Endothelial cell of umbilical vein (primary cell): ENCODE data around the gene PGAP1. TPM values are rescaled to one million over a fixed set of nuclear protein-coding genes. Genes with fewer than 3 reads are reported as not detected.

ENCODE experiments used
- BruUV-seq: library from RNA; stranded (reverse); fragments of 400-500 nt; replicated peaks from 2 replicates; lab custom pipeline; 2021; lab: Mats Ljungman, UMichigan
- CTCF ChIA-PET: fragments of 300-600, 350-600 bp; sonication (Branson Sonifier 250); formaldehyde crosslinking; loops from one replicate; lab custom pipeline; 2021; ENCODE audit warnings: antibody characterized with exemption, inconsistent platforms; lab: Charles Lee
- POLR2A ChIA-PET: fragments of 300-600, 350-600 bp; sonication (Branson Sonifier 250); formaldehyde crosslinking; loops from one replicate; lab custom pipeline; 2021; ENCODE audit warnings: antibody characterized with exemption, inconsistent platforms; lab: Charles Lee
- DNase-seq: peaks from one replicate; pipeline ENCODE4 v3.0.0-alpha.2; 2011; ENCODE audit warnings: low read depth, low spot score
- FAIRE-seq: peaks from 2 replicates; lab custom pipeline; 2011; peaks lifted over from hg19 to GRCh38; lab: Jason Lieb, UNC
- H2AFZ ChIP-seq: 2 replicates; pipeline ENCODE4 v1.6.0; 2012; ENCODE audit warnings: low read depth, low read length, control low read depth, inconsistent platforms
- H3K27ac ChIP-seq: 2 replicates; pipeline ENCODE4 v1.5.1; 2011; ENCODE audit warnings: low read depth, mild to moderate bottlenecking, control low read depth, low read length, moderate library complexity; ENCODE audit not compliant: insufficient read depth
- H3K27me3 ChIP-seq, 2 experiments: 2 replicates each; pipeline versions ENCODE4 v1.6.0 to v1.6.1; 2011; ENCODE audit warnings: low read length in 2 of 2, mixed read lengths in 1 of 2; ENCODE audit not compliant: control insufficient read depth in 2 of 2, insufficient read depth in 2 of 2
- H3K36me3 ChIP-seq, 2 experiments: 2 replicates in 1 of 2; 3 replicates in 1 of 2; pipeline ENCODE4 v1.5.1; 2011; ENCODE audit warnings: low read length in 2 of 2, mild to moderate bottlenecking in 1 of 2, moderate library complexity in 1 of 2; ENCODE audit not compliant: control insufficient read depth in 2 of 2, insufficient read depth in 2 of 2; ENCODE audit errors: extremely low read depth in 1 of 2
- H3K4me1 ChIP-seq: 3 replicates; pipeline ENCODE4 v1.5.1; 2011; ENCODE audit warnings: mild to moderate bottlenecking, low read length; ENCODE audit not compliant: control insufficient read depth, insufficient read depth; ENCODE audit errors: extremely low read depth
- H3K4me2 ChIP-seq: 2 replicates; pipeline ENCODE4 v1.6.1; 2011; ENCODE audit warnings: low read length, control low read depth, mixed read lengths; ENCODE audit not compliant: insufficient read depth
- H3K4me3 ChIP-seq, 3 experiments: fragments of 200-600 bp in 1 of 3; sonication (generic), shearing (Covaris generic) in 1 of 3; replicated peaks in 1 of 3; 2 replicates each; pipeline ENCODE4 v1.5.1; 2011 to 2016; ENCODE audit warnings: control low read depth in 3 of 3, low read length in 3 of 3, mild to moderate bottlenecking in 2 of 3, inconsistent platforms in 1 of 3, low read depth in 1 of 3, moderate library complexity in 1 of 3; ENCODE audit not compliant: insufficient read depth in 1 of 3
- H3K79me2 ChIP-seq: 2 replicates; pipeline ENCODE4 v1.6.0; 2012; ENCODE audit warnings: low read length, inconsistent platforms; ENCODE audit not compliant: control insufficient read depth, insufficient read depth
- H3K9ac ChIP-seq: replicated peaks from 2 replicates; pipeline ENCODE3; 2011; ENCODE audit warnings: low read length, control low read depth; ENCODE audit not compliant: insufficient read depth; ENCODE audit errors: extremely low read depth
- H3K9me1 ChIP-seq: replicated peaks from 3 replicates; pipeline ENCODE4 v1.6.0; 2011; ENCODE audit warnings: mild to moderate bottlenecking, low read length; ENCODE audit not compliant: control insufficient read depth, insufficient read depth; ENCODE audit errors: extremely low read depth
- H3K9me3 ChIP-seq: replicated peaks from 2 replicates; pipeline ENCODE4 v1.5.1; 2012; ENCODE audit warnings: low read length, inconsistent platforms; ENCODE audit not compliant: control insufficient read depth, insufficient read depth
- H4K20me1 ChIP-seq: replicated peaks from 2 replicates; pipeline ENCODE3; 2011; ENCODE audit warnings: mild to moderate bottlenecking, low read length; ENCODE audit not compliant: control insufficient read depth, insufficient read depth; ENCODE audit errors: extremely low read depth
- CTCF ChIP-seq, 2 donors: IDR thresholded peaks; 1 replicate in 1 of 2; 2 replicates in 1 of 2; pipeline ENCODE4 v1.5.1; 2011; ENCODE audit warnings: low read length in 2 of 2, mild to moderate bottlenecking in 2 of 2, moderate library complexity in 2 of 2, control low read depth in 1 of 2, inconsistent platforms in 1 of 2, low read depth in 1 of 2; ENCODE audit not compliant: insufficient read depth in 1 of 2; ENCODE audit errors: extremely low read depth in 1 of 2
- EZH2 ChIP-seq: IDR thresholded peaks from 2 replicates; pipeline ENCODE4 v1.6.1; 2012; ENCODE audit warnings: borderline replicate concordance, low read depth, mild to moderate bottlenecking, moderate library complexity, low read length, inconsistent platforms; ENCODE audit not compliant: severe bottlenecking
- FOS ChIP-seq: IDR thresholded peaks from 2 replicates; pipeline ENCODE4 v1.6.1; 2011; ENCODE audit warnings: mild to moderate bottlenecking, low read length, moderate library complexity, borderline replicate concordance; ENCODE audit not compliant: insufficient read depth
- GATA2 ChIP-seq: IDR thresholded peaks from 2 replicates; pipeline ENCODE4 v1.7.0; 2011; ENCODE audit warnings: low read depth, mild to moderate bottlenecking, moderate library complexity, mixed read lengths, low read length; ENCODE audit not compliant: insufficient read length, insufficient read depth
- JUN ChIP-seq: IDR thresholded peaks from 2 replicates; pipeline ENCODE4 v1.6.1; 2011; ENCODE audit warnings: borderline replicate concordance, low read depth; ENCODE audit not compliant: insufficient read length, insufficient read depth
- MAX ChIP-seq: IDR thresholded peaks from 2 replicates; pipeline ENCODE4 v1.6.1; 2011; ENCODE audit not compliant: insufficient read depth, insufficient read length
- MYC ChIP-seq: IDR thresholded peaks from one replicate; pipeline ENCODE4 v1.6.1; 2011; ENCODE audit warnings: mild to moderate bottlenecking, low read depth, low read length
- POLR2A ChIP-seq: IDR thresholded peaks from 2 replicates; pipeline ENCODE4 v1.6.1; 2012; ENCODE audit warnings: low read depth, mild to moderate bottlenecking, control low read depth, low read length
- POLR2AphosphoS5 ChIP-seq: IDR thresholded peaks from 2 replicates; pipeline ENCODE4 v1.6.1; 2012; ENCODE audit warnings: low read depth, mild to moderate bottlenecking, control low read depth, low read length, moderate library complexity; ENCODE audit not compliant: insufficient read depth
- dilution Hi-C: fragments of 300-500 bp; cut with MboI; formaldehyde crosslinking; loops from one replicate; pipeline ENCODE4 v1.15.0; 2019; ENCODE audit warnings: low sequenced_read_pairs; ENCODE audit not compliant: extremely low pct_ligation_motif_present
- intact Hi-C: fragments of 100-400 bp; cut with micrococcal nuclease; formaldehyde crosslinking; loops from one replicate; pipeline ENCODE4 v1.10.0; 2022
- polyA plus RNA-seq, 4 experiments: library from polyadenylated mRNA; depleted of rRNA in 3 of 4; stranded (reverse) in 3 of 4; unstranded in 1 of 4; fragments of >200 nt; gene quantifications; 2 replicates each; pipeline versions ENCODE4 v1.2.1 to v1.2.3, GENCODE V29; 2011 to 2012; ENCODE audit warnings: missing spikeins in 1 of 4
- total RNA-seq: library from RNA; stranded (reverse); gene quantifications from 2 replicates; pipeline ENCODE4 v1.2.3, GENCODE V29; 2021

The PGAP1 gene
- total and polyA plus RNA-seq, 2 donors (not counting 3 experiments of a cell fraction or from before 2014, with no cell fraction given) = 3.9 to 9.8 TPM

- no peak for DNase-seq
- H3K9ac ChIP-seq = no peak overlapping the region
- CTCF ChIA-PET = interaction anchor here (0.7 kb wide), 2 partner anchors 57 to 147 kb away, joined by 3 read pairs; no protein-coding TSS in a partner anchor
- dilution Hi-C loops = no loop called here
- intact Hi-C loops = no loop called here
- no peak for TF ChIP-seq GATA2
- TF ChIP-seq MAX = no peak
- TF ChIP-seq FOS = no peak
- no peak for TF ChIP-seq CTCF (IDR thresholded peaks at IDR 0.05; ENCODE audit: extremely low read depth in 1 of 2, insufficient read depth in 1 of 2, low read depth in 1 of 2, low read length in 2 of 2)
- no peak for TF ChIP-seq POLR2A
- TF ChIP-seq POLR2AphosphoS5 = no peak
- no peak for TF ChIP-seq EZH2
- no peak for TF ChIP-seq MYC
- no peak for TF ChIP-seq JUN
- H3K9me1 ChIP-seq = no peaks in the 10 kb centered on the region
- H3K4me1 ChIP-seq = peaks cover 5% of the 10 kb centered on the region
- no peak overlapping the region for H3K4me2 ChIP-seq
- POLR2A ChIA-PET = no interaction called here
- peaks cover 0 to 9% of the 10 kb centered on the region in 2 experiments for H3K36me3 ChIP-seq
- H4K20me1 ChIP-seq = no peaks in the 10 kb centered on the region
- no peak for FAIRE-seq
- no peaks in the 10 kb centered on the region for H3K9me3 ChIP-seq
- no peaks in the 10 kb centered on the region for H3K79me2 ChIP-seq
- H3K27ac ChIP-seq = no peak overlapping the region
- no peak overlapping the region for H2AFZ ChIP-seq
- no peak overlapping the region for H3K4me3 ChIP-seq
- no TSS peak for BruUV-seq
- H3K27me3 ChIP-seq = no peaks in the 10 kb centered on the region
These were observed 81.1 kb downstream of the PGAP1 start for GRCh38 chr2:196845371-196845770.
